ENCODE data around the gene ARHGAP26. TPM values are rescaled to one million over a fixed set of nuclear protein-coding genes. Genes with fewer than 3 reads are reported as not detected.

Gene ARHGAP26
- total RNA-seq, 2 donors from 2014 or later = 31.8 to 39.5 TPM

DNA sequence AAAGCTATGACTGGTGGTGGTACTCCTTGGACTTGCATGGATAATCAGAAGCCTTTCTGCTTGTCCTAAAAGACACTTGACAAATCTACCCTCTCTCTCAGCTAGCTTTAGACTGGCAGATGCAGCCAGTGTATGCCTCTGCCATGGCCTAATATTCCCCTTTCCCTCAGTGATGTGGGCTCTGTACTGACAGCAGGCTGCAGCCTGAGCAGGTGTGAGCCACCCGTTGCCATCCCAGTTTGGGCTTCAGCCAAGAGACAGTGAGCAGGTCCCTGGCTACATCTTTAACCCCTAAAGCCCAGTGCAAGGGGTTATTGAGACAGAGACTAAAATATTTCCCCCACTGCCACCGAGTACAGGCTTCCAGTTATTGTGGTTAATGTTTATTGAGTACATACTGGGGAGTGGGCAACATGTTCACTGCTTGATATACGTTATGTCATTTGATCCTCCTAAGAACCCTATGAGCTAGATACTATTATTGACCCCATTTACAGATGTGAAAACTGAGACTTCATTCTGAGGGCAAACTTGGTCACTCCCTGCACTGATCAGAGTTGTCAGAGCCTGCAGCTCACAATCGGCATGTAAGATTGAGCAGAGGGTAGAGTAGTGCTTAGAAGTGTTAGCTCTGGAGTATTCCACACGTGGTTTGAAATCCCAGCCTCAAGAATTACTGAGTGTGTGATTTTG lies 254.2 kb downstream of the ARHGAP26 start:
- no peak for DNase-seq (ENCODE audit: low spot score)
- intact Hi-C loops (cut with DNase I) = no loop called here

DNA sequence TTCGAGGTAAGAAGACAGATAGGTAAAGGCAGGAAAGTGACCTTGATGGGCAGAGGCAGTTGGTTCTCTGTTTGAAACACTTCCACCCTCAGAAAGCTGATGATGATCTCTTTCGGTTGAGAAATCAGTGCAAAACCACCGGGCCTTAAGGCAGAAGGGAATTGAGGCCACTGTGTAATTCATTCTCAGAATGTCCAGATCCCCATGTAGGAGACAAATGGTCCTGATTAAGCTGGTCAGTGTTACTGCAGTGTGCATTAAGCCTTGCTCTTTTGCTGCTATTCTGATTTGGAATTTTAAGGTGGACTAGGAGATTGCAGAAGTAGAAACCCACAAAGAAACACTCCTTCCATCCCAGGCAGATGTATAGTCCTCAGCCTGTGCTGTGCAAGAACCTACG lies 255.2 kb downstream of the ARHGAP26 start:
- no peak for DNase-seq (ENCODE audit: low spot score)
- intact Hi-C loops (cut with DNase I) = no loop called here

DNA sequence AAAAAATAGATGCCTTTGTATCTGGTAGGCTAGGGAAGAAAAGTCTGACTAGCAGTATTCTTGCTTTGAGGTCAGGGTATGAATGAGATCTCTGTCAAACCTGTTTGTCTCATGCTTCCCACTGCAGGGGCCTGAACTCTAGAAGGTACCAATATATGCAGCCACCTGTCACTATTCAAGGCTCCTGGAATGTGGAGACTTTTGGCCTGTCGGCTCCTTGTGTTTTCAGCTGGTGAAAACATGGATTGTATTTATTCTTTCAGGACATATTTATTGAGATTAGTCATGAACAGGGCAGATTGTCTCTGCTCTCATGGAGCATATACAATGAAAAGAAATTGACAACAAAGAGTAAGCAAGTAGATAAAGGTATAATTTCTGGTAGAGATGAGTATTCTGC lies 255.8 kb downstream of the ARHGAP26 start:
- intact Hi-C loops (cut with DNase I) = no loop called here
- no peak for DNase-seq (ENCODE audit: low spot score)

DNA sequence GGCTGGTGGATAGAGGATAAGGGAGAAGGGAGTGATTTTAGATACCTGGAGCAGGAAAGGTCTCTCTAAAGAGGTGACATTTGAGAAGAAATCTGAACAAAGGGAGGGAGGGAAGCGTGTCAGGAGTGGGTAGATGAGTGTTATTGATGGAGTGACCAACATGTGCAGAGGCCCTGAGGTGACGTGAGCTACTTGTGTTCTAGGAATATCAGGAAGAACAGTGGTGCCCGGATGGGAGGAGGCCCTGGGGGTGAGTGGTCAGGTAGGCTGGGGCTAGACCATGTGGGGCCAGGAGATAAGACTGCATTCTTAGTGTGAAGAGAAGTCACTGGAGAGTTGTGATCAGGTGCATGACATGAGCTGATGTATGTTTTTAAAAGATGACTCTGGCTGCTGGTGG lies 256.2 kb downstream of the ARHGAP26 start:
- DNase-seq (ENCODE audit: low spot score) = no peak
- intact Hi-C loops (cut with DNase I) = no loop called here

GRCh38 chr5:143029293-143029692 lies 259.1 kb downstream of the ARHGAP26 start:
- intact Hi-C loops (cut with DNase I) = no loop called here
- no peak for DNase-seq (ENCODE audit: low spot score)

GRCh38 chr5:143030349-143030748 lies 260.2 kb downstream of the ARHGAP26 start:
- DNase-seq (ENCODE audit: low spot score) = no peak
- intact Hi-C loops (cut with DNase I) = loop anchor here in 1 of 2 donors (5.0 kb wide), 1 partner anchor 963 kb away; no protein-coding TSS in a partner anchor

DNA sequence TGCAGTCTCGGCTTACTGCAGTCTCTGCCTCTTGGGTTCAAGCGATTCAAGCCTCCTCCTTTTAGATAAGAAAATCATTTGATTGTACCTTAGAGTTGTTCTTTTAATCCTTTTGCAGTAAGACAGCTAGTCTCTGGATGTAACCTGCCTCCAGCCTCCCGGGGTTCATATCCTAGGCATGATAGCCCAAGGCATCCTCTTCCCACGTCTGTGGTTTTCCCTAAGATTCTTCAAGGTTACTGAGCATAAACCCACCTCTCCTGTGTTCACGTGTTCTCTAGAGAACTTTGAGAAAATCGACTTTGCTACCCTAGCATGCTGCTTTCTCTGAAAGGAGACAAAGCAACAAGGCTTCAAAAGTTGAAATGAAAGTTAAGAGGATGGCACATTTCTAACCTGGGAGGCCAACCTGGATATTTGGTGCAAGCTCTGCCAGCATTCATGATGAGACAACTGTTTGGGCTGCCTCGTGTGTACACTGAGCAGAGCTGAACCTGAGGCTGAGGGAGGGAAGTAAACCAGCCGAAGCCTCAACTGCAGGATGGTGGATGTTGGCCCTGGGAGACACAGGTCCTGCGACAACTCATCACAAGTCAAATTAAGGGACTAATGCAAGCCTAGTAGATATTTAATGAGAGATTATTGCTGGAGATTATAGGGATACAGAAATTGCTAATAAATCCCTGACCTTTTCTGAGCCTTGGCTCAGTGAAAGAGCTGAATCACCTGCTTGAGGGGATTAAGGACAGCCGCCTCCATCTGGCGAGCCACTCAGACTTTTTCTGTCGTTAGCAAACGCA lies 261.8 kb downstream of the ARHGAP26 start:
- intact Hi-C loops (cut with DNase I) = loop anchor here in 1 of 2 donors (5.0 kb wide), 1 partner anchor 965 kb away; no protein-coding TSS in a partner anchor
- DNase-seq (ENCODE audit: low spot score) = no peak

GRCh38 chr5:143032581-143032836 lies 262.3 kb downstream of the ARHGAP26 start:
- intact Hi-C loops (cut with DNase I) = loop anchor here in 1 of 2 donors (5.0 kb wide), 1 partner anchor 965 kb away; no protein-coding TSS in a partner anchor
- DNase-seq (ENCODE audit: low spot score) = no peak

GRCh38 chr5:143033535-143034250 lies 263.5 kb downstream of the ARHGAP26 start:
- DNase-seq (ENCODE audit: low spot score) = no peak
- intact Hi-C loops (cut with DNase I) = loop anchor here in 1 of 2 donors (5.0 kb wide), 1 partner anchor 966 kb away; no protein-coding TSS in a partner anchor

GRCh38 chr5:143036146-143036927 lies 266.2 kb downstream of the ARHGAP26 start:
- DNase-seq (ENCODE audit: low spot score) = no peak
- intact Hi-C loops (cut with DNase I) = no loop called here

GRCh38 chr5:143037071-143037470 lies 266.9 kb downstream of the ARHGAP26 start:
- DNase-seq (ENCODE audit: low spot score) = no peak
- intact Hi-C loops (cut with DNase I) = no loop called here

DNA sequence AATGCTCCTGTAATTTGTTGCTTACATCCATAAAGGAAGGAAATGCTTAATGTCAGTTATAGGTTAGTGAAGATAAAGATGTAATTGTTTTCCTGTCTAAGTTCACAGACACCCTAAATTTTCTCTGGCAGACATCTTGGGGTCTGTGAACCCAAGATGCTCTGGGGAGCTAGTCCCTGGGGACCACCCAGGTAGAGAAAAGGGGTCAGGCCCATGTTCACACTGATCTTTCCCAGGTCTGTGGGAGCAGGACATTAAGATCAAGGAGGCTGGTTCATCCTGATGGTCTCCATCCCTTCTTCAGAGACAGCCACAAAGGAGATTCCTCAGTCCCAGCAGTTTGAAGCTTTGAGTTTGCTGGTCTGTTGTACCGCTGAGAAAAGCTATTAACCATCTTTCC lies 267.5 kb downstream of the ARHGAP26 start:
- intact Hi-C loops (cut with DNase I) = no loop called here

GRCh38 chr5:143040622-143041021 lies 270.4 kb downstream of the ARHGAP26 start:
- no peak for DNase-seq (ENCODE audit: low spot score)
- intact Hi-C loops (cut with DNase I) = no loop called here

More for the DNA sequence above, 267.5 kb downstream of the ARHGAP26 start:
- no peak for DNase-seq (ENCODE audit: low spot score)

GRCh38 chr5:143041461-143041860 lies 271.3 kb downstream of the ARHGAP26 start:
- no peak for DNase-seq (ENCODE audit: low spot score)
- intact Hi-C loops (cut with DNase I) = no loop called here

DNA sequence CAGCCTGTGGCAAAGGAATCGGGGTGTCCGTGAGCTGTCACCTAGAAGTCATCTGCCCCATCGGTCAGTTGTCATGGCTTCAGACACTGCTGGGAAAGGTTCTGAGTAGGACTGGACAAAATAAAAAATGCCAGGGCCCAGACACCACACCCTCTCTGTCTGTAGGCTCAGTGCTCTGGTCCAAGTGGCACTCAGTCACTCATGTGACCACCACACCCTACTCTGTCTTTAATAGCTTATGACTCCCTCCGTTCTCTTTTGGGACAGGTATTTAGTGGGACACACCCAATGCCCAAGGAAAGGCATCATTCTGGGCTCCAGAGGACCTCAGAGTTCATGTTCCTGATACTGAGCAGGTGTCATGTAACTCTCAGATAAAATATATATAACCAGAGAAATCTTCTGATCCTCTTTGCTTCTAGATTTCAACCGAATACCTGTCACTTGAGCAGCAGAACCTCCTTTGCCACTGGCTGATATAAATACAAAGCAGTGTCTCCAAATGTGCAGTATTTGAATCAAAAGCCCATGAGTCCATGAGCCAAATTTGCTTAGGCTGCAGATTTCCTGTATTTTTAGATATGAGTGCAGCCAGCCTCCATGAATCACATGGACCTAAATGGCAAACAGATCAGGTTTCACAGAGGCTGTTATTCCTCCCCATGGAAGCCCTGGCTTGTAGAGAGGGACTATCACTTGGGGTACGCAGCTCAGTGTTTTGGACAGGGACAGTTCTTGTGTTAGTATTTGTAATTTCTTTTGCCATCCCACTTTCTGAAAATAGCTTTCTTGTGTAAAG lies 272.0 kb downstream of the ARHGAP26 start:
- intact Hi-C loops (cut with DNase I) = no loop called here
- no peak for DNase-seq (ENCODE audit: low spot score)

DNA sequence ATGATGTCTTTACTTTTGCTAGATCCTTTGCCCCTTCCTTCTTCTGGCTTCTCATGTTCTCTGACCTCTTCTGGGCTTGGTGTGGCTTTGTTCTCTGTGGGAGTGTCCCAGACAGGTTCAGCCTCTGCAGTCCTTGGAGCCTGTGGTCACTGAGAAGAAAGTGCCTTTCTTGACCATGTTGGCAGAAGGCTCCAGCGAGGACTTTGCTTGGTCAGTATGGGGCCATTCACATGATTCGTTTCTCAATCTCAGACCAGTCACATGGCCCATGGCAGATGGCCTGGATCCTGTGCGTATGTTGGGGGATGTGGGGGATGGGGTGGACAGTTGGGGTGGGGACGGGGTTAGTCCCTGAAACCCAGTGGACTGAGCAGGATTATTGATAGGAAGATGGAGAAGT lies 274.1 kb downstream of the ARHGAP26 start:
- intact Hi-C loops (cut with DNase I) = no loop called here
- no peak for DNase-seq (ENCODE audit: low spot score)

DNA sequence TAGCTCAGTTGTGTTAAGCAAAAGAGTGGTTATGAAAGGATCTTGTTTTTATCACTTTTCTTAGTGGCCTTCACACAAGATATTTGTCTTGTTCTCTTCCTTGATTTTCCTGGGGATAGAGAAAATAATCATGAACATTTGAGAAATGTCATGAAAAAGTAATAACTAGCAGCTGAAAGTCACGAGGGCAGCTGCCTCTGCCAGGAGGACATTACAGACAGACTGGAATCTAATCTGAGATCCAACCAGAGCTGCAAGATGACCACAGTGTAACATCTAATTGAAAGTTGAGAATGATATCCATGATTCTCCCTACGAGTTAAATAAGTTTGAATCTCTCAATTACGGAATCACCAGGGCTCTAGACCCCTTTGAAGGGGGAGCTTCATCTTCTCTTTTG lies 274.9 kb downstream of the ARHGAP26 start:
- no peak for DNase-seq (ENCODE audit: low spot score)
- intact Hi-C loops (cut with DNase I) = no loop called here

GRCh38 chr5:143046314-143046713 lies 276.1 kb downstream of the ARHGAP26 start:
- intact Hi-C loops (cut with DNase I) = no loop called here
- DNase-seq (ENCODE audit: low spot score) = no peak

DNA sequence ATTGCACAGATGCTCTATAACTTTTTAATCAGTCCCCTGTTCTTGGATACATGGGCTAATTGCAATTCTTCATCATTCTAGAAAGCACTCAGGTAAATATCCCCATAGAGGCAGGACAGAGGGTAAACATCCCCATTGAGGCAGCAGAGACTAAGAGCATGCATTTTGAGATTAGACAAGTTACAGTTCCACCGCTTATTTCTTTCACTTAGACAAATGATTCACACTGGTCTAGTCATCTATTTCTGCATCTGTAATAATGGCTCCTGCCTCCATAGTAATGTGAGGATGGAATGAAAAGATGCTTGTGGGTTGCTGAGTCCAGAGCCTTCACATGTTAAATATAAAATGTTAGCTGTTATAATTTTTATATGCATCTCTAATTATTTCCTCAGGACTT lies 276.9 kb downstream of the ARHGAP26 start:
- intact Hi-C loops (cut with DNase I) = no loop called here

More for the DNA sequence above, 276.9 kb downstream of the ARHGAP26 start:
- DNase-seq (ENCODE audit: low spot score) = no peak

All from posterior vena cava (tissue), 2 donors.